GM21390 (cell line): ENCODE results near the gene SLCO3A1.

Source experiments
- ATAC-seq: cut with Tn5 transposase; IDR thresholded peaks from one replicate; pipeline ENCODE4 v1.9.1; 2021; ENCODE audit not compliant: unreplicated experiment

Gene SLCO3A1

GRCh38 chr15:91881569-91882297 lies 28.2 kb downstream of the SLCO3A1 start:
- ATAC-seq = no peak

GRCh38 chr15:91882858-91883586 lies 29.5 kb downstream of the SLCO3A1 start:
- no peak for ATAC-seq

- ATAC-seq = no peak
Observed at GRCh38 chr15:91884606-91885005, 31.1 kb downstream of the SLCO3A1 start.

GRCh38 chr15:91885054-91885453 lies 31.5 kb downstream of the SLCO3A1 start:
- no peak for ATAC-seq

- no peak for ATAC-seq
Observed at GRCh38 chr15:91885714-91886270, 32.3 kb downstream of the SLCO3A1 start.

GRCh38 chr15:91886878-91887277 lies 33.4 kb downstream of the SLCO3A1 start:
- ATAC-seq = no peak

GRCh38 chr15:91887321-91887720 lies 33.8 kb downstream of the SLCO3A1 start:
- ATAC-seq = no peak

- no peak for ATAC-seq
Observed at GRCh38 chr15:91887921-91888373, 34.4 kb downstream of the SLCO3A1 start.

GRCh38 chr15:91889111-91889815 lies 35.8 kb downstream of the SLCO3A1 start:
- no peak for ATAC-seq

GRCh38 chr15:91890614-91891013 lies 37.1 kb downstream of the SLCO3A1 start:
- ATAC-seq = no peak

- no peak for ATAC-seq
Observed at GRCh38 chr15:91891101-91891500, 37.6 kb downstream of the SLCO3A1 start.

GRCh38 chr15:91891788-91892345 lies 38.4 kb downstream of the SLCO3A1 start:
- ATAC-seq = no peak

GRCh38 chr15:91892436-91892835 lies 38.9 kb downstream of the SLCO3A1 start:
- ATAC-seq = no peak

- ATAC-seq = no peak
Observed at GRCh38 chr15:91894606-91895005, 41.1 kb downstream of the SLCO3A1 start.

- no peak for ATAC-seq
Observed at GRCh38 chr15:91895051-91895450, 41.5 kb downstream of the SLCO3A1 start.

- ATAC-seq = no peak
Observed at GRCh38 chr15:91896341-91897055, 43.0 kb downstream of the SLCO3A1 start.

- no peak for ATAC-seq
Observed at GRCh38 chr15:91897585-91898372, 44.3 kb downstream of the SLCO3A1 start.

- no peak for ATAC-seq
Observed at GRCh38 chr15:91898843-91899242, 45.3 kb downstream of the SLCO3A1 start.

- no peak for ATAC-seq
Observed at GRCh38 chr15:91904942-91905341, 51.4 kb downstream of the SLCO3A1 start.

- no peak for ATAC-seq
Observed at GRCh38 chr15:91908391-91908790, 54.9 kb downstream of the SLCO3A1 start.
